ENCODE data around the gene NOS1AP.

DNA sequence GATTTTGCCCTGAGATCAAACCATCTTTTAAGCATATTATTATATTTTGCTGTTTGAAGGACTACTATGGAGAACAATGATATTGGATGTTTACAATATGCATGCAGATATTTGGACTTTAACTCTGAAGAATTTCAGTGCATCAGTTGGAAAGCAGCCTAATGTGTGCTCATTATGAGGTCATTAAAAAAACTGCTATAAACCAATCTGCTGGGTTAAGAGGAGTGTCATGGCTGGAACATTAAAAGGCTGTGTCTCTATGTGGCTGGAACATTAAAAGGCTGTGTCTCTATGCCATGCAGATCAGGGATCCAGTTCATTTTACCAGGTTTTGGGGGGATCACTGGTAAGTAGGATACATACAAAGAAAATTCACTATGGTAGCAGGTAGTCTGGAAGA is 229.5 kb downstream of the NOS1AP start:
- TF ChIP-seq, protein P1, sequence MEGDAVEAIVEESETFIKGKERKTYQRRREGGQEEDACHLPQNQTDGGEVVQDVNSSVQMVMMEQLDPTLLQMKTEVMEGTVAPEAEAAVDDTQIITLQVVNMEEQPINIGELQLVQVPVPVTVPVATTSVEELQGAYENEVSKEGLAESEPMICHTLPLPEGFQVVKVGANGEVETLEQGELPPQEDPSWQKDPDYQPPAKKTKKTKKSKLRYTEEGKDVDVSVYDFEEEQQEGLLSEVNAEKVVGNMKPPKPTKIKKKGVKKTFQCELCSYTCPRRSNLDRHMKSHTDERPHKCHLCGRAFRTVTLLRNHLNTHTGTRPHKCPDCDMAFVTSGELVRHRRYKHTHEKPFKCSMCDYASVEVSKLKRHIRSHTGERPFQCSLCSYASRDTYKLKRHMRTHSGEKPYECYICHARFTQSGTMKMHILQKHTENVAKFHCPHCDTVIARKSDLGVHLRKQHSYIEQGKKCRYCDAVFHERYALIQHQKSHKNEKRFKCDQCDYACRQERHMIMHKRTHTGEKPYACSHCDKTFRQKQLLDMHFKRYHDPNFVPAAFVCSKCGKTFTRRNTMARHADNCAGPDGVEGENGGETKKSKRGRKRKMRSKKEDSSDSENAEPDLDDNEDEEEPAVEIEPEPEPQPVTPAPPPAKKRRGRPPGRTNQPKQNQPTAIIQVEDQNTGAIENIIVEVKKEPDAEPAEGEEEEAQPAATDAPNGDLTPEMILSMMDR (IDR thresholded peaks at IDR 0.05; ENCODE audit: low read length), result no peak
- TF ChIP-seq EZH2 (IDR thresholded peaks at IDR 0.05; ENCODE audit: borderline replicate concordance, low read length), result no peak

Measured in OCI-LY1 (cell line).